NCI-H2227 (cell line): ENCODE measurements around the gene PARP4.
"Not testable (repeated sequence)": the region's sequence is repeated elsewhere in the genome, so short reads cannot be mapped to it uniquely, and the experiment has no call there.

ENCODE experiments used
- DNase-seq: peaks from one replicate; lab custom pipeline; 2025; ENCODE audit not compliant: unreplicated experiment; lab: John Stamatoyannopoulos, UW

The PARP4 gene

DNA sequence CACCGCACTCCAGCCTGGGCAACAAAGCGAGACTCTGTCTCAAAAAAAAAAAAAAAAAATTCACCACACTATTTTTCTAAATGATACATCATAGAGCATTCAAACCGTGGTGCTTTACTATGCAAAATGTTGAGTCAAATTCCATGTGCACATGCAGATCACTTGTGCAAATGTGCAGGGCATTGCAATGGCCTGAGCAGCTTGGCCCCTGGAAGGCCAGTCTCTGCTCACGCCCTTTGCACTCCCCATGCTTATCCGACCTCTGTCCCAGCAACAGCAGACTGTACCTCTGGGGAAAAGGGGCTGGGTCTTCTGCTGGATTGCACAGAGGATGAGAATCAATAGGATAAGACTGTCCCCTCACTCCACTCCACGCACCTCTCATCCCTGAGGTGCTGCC, 58.5 kb downstream of the PARP4 start:
- DNase-seq, result no peak

- DNase-seq, result no peak
These were observed 60.5 kb downstream of the PARP4 start for GRCh38 chr13:24452044-24452443.

DNA sequence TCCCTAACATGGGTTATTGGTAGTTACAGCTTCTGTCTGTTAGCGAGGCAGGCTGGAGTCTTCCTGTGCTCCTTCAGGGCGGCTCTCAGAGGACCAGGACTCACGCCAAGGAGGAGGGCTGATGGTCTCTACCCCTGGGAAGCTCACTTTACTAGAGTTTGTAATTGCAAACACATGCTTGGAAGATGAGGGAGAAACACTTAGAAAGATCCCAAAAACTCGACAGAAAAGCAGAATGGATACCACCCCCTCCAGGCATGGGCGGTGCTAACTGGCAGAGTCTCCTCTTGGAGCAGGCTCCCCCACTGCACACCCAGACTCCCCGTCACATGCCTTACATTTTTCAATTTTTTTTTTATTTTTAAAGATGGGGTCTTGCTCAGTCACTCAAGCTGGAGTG, 62.0 kb downstream of the PARP4 start:
- DNase-seq, result no peak

- not testable (repeated sequence) for DNase-seq
These were observed 67.7 kb downstream of the PARP4 start for GRCh38 chr13:24444851-24445250.

- no peak for DNase-seq
These were observed 69.2 kb downstream of the PARP4 start for GRCh38 chr13:24443366-24443765.

DNA sequence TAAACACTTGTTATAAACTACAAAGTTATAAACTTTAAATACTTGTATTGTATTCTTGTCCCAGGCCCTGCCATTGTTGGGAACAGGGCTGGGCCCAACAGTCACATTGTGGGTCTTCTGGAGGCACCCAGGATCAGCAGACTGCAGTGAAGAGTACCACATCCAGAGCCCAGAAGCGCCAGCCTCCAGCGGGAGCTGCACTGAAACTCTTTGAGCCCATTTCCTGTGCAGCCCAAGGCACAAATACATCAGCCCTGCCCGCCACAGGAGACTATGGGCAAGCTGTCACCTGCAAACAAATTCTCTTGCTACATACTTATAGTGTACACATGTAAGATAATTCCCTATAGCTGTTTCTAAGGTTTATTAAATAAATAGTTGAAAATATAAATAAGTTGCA, 86.5 kb downstream of the PARP4 start:
- DNase-seq, result not testable (repeated sequence)

DNA sequence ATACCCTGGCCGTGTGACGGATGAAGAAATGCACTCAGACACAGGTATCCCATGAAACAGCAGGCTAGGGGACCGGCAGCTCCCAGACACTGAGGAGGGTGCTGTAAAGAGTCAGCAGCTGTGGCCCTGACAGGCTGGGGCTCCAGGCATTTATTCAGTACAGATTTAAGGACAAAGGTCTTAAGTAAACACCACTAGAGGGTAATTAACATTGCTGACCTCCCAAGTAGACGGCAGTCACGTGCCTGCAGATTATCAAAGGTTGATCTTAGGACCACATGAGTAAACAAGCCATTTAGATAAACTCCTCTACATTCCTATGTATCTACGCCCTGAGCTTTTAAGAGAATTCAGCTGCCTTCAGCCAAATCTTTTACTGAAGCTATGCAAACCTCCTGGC, 92.9 kb downstream of the PARP4 start:
- DNase-seq, result not testable (repeated sequence)

- DNase-seq, result no peak
These were observed 104.7 kb downstream of the PARP4 start for GRCh38 chr13:24407844-24408243.

GRCh38 chr13:24406524-24406923, 106.1 kb downstream of the PARP4 start:
- no peak for DNase-seq

DNA sequence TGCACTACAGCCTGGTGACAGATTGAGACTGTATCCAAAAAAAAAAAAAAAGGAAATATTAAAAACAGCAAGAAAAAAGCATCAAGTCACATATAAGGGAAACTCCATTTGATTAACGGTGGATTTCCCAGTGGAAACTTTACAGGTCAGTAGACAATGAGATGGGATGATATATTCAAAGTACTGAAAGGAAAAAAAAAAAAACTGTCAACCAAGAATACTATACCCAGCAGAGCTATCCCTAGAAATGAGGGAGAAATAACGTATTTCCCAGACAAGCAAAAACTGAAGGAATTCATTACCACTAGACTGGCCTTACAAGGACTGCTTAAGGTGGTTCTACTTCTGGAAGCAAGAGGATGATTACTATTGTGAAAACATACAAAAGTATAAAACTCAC, 115.8 kb downstream of the PARP4 start:
- no peak for DNase-seq

DNA sequence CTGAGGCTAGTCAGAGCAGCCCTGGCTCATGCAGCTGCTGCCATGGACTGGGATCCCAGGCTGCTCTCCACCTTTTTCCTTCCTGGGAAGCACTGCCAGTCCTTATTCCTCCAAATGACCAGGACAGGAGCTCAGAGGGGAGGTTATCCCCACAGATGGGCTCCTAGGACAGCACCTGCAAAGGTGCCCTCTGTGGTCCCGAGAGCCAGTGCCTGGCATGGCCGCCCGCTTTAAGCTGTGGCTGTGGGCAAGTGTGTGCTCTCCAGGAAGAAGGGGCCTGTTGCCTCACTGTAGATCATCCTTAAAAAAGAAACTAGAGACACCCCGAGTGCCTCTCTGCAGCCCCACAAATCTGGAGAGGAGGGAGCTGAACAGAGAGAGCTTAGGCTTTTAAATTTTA, 119.6 kb downstream of the PARP4 start:
- DNase-seq, result no peak

DNA sequence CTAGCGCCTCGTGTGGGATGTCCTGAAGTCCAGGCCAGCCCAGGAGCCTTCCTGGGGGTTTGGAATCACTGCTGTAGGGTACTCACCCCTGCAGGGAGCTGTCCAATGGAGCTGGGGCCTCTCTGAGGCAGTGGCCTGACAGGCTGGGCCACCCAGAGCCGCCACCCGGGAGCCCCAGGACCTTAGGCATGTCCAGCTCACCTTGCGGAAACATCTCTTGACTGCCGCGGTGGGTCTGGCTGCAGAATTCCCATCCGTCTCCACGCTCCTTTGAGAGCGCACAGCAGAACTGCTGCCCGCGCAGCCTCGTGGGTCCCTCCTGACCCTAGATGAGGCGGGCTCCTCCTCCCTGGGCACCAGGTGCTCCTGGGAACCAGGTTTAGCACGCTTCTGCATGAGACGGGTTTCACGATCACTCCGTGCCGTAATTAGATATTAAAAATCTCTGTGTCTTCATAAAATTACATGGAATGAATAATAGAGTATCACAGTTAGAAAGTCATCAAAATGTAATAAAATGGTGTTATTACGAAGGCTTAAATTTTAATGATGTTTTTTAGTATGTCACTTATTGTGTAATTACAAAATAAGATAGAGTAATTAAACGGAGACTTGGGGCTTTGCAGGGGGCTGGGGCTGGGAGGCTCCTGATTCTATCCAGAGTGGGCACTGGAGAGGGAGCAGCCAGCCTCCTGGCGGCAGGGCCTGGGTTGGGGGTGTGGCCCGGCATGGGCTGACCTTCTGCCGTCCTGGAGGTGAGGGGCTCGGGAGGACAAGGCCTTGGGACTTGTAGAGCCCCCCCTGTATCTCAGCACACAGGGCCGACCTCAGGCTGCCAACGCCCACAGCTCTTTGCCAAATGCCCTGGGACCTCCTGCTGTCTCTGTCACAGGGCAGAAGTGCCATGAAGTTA, 120.6 kb downstream of the PARP4 start:
- DNase-seq, result not testable (repeated sequence)

DNA sequence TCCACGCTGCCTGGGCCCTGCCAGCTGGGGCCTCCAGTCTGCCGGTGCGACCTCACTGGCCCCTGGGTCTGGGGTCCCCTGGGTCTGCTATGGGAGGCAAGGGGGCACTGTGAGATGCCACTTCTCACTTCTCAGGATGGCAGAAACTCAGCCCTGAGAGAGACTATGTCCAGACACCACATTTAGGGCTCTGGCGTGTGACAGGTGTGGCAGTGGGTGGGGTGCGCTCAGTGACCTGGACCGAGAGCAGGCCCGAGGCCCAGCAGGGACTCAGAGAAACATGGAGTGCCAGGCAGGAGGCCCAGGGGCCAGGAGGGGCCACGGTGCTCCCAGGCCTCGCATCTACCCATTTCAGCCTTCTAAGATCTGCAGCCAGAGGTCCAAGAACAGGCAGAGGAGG, 121.8 kb downstream of the PARP4 start:
- not testable (repeated sequence) for DNase-seq

- no peak for DNase-seq
These were observed 123.1 kb downstream of the PARP4 start for GRCh38 chr13:24389506-24389905.

- not testable (repeated sequence) for DNase-seq
These were observed 123.8 kb downstream of the PARP4 start for GRCh38 chr13:24388743-24389142.

- no peak for DNase-seq
These were observed 125.5 kb downstream of the PARP4 start for GRCh38 chr13:24386816-24387708.

GRCh38 chr13:24385902-24386301, 126.7 kb downstream of the PARP4 start:
- DNase-seq, result no peak

DNA sequence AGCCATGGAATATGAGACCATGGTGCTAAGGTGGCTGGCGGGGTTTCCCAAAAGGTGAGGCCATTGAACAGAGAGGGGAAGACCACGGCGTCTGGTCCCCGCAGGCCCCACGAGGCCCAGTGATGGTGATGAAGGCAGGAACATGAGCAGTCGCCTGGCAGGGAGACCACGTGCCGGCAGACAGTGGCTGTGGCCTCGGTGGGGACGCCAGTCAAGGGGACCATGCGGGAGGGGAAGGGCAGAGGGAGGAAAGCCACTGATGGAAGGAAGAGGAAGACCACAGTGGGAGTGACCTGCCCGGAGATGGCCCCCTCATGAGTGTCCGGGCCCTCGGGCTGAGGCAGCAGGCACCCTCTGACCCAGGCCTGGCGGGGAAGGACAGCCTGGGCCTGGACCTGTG, 127.6 kb downstream of the PARP4 start:
- DNase-seq, result not testable (repeated sequence)

GRCh38 chr13:24384091-24384490, 128.5 kb downstream of the PARP4 start:
- not testable (repeated sequence) for DNase-seq

DNA sequence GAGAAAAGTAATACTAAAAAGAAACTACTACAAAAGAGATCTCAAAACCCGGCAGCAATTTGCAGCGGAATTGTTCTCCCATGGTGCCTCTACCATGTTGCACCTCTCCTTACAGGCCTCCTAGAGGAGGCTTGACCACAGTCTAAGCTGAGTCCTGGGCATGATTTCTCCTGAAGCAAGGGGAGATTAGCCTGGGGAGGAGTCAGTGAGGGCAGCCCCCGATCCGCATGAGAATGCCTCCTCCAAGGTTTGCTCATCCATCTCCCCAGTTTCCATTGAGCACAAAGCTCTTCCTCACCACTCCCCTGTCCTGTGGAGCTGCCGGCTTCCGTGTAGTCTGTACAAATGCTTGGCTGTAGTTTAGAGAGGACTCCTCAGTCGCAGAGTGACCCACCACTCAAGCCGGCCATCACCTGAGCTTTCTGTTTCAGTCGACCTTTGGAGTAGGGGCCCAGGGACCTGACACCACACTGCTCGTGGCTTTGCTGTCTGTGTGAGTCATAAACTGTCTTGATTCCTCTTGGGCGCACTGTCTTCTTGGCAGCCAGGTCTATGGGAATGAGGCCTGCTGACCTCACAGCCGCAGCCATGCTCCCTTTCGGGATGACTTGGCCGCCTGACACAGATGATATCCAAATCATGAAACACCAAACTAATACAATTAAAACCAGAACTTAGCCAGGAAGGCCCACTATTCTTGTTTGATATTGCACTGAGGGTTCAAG, 130.9 kb downstream of the PARP4 start:
- no peak for DNase-seq

- not testable (repeated sequence) for DNase-seq
These were observed 131.7 kb downstream of the PARP4 start for GRCh38 chr13:24380881-24381280.
